HL-60 (cell line): ENCODE results near the gene GAPDHS.

ENCODE experiments used
- GABPA ChIP-seq: IDR thresholded peaks from 2 replicates; pipeline ENCODE4 v1.6.1; 2012; ENCODE audit warnings: low read depth
- POLR2AphosphoS5 ChIP-seq: IDR thresholded peaks from 2 replicates; pipeline ENCODE4 v1.6.1; 2012; ENCODE audit warnings: low read depth
- SPI1 ChIP-seq: IDR thresholded peaks from 2 replicates; pipeline ENCODE4 v1.6.1; 2012; ENCODE audit warnings: low read depth, mild to moderate bottlenecking, borderline replicate concordance
- TF ChIP-seq, protein P1 (sequence below): IDR thresholded peaks from one replicate; pipeline ENCODE4 v1.5.1; 2011; ENCODE audit warnings: low read length, control low read depth, inconsistent platforms; ENCODE audit not compliant: insufficient read depth
- TF ChIP-seq, protein P2 (sequence below): IDR thresholded peaks from 2 replicates; pipeline ENCODE4 v1.6.1; 2012; ENCODE audit warnings: low read depth; ENCODE audit not compliant: insufficient replicate concordance

DNA sequence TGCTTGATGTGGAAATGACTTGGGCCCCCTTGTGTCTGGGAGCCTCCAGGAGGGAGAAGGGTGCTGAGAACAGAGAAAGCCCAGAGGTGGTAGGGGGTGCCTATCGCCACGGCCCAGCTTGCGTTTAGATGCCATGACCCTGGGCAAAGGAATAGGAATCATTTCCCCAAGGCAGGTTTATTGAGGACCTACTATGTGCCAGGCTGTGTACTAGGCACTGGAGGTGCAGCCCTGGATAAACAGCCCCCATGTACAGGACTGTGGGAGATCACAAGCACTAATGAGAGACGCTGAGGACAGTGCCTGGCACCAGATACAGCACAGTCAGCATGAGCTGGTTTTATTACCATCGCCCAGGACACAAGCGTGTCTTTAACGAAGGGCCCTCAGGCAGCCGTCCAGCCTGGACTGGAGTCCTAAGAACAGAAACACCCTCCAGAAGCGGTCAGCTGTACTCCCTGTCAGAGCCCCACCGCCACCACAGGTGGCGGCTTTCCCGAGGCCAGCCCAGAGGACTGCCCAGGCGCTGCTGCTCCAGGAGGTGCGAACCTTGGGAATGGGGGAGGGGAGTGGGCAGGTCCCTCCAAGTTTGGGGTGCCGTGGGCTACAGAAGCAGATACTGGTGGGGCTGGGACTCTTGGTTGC is 16.7 kb downstream of the GAPDHS start:
- TF ChIP-seq, protein P1, sequence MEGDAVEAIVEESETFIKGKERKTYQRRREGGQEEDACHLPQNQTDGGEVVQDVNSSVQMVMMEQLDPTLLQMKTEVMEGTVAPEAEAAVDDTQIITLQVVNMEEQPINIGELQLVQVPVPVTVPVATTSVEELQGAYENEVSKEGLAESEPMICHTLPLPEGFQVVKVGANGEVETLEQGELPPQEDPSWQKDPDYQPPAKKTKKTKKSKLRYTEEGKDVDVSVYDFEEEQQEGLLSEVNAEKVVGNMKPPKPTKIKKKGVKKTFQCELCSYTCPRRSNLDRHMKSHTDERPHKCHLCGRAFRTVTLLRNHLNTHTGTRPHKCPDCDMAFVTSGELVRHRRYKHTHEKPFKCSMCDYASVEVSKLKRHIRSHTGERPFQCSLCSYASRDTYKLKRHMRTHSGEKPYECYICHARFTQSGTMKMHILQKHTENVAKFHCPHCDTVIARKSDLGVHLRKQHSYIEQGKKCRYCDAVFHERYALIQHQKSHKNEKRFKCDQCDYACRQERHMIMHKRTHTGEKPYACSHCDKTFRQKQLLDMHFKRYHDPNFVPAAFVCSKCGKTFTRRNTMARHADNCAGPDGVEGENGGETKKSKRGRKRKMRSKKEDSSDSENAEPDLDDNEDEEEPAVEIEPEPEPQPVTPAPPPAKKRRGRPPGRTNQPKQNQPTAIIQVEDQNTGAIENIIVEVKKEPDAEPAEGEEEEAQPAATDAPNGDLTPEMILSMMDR = no peak
- TF ChIP-seq, protein P2, sequence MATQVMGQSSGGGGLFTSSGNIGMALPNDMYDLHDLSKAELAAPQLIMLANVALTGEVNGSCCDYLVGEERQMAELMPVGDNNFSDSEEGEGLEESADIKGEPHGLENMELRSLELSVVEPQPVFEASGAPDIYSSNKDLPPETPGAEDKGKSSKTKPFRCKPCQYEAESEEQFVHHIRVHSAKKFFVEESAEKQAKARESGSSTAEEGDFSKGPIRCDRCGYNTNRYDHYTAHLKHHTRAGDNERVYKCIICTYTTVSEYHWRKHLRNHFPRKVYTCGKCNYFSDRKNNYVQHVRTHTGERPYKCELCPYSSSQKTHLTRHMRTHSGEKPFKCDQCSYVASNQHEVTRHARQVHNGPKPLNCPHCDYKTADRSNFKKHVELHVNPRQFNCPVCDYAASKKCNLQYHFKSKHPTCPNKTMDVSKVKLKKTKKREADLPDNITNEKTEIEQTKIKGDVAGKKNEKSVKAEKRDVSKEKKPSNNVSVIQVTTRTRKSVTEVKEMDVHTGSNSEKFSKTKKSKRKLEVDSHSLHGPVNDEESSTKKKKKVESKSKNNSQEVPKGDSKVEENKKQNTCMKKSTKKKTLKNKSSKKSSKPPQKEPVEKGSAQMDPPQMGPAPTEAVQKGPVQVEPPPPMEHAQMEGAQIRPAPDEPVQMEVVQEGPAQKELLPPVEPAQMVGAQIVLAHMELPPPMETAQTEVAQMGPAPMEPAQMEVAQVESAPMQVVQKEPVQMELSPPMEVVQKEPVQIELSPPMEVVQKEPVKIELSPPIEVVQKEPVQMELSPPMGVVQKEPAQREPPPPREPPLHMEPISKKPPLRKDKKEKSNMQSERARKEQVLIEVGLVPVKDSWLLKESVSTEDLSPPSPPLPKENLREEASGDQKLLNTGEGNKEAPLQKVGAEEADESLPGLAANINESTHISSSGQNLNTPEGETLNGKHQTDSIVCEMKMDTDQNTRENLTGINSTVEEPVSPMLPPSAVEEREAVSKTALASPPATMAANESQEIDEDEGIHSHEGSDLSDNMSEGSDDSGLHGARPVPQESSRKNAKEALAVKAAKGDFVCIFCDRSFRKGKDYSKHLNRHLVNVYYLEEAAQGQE = no peak
- TF ChIP-seq POLR2AphosphoS5 (no peak), GABPA (no peak), SPI1 (no peak)
